Lower leg skin (tissue), 3 donors: Measurements from ENCODE around the gene MED29.

Experiments
- POLR2A ChIP-seq, 2 donors: fragments of 450-650 bp; IDR thresholded peaks; one replicate each; pipeline ENCODE4 v1.6.1; 2016 to 2017; ENCODE audit warnings: antibody characterized with exemption in 2 of 2, mild to moderate bottlenecking in 1 of 2, moderate library complexity in 1 of 2
- TF ChIP-seq, protein P1 (sequence below), 3 donors: fragments of 450-650 bp; IDR thresholded peaks; one replicate each; pipeline ENCODE4 v1.5.1; 2016; ENCODE audit warnings: antibody characterized with exemption in 3 of 3, mild to moderate bottlenecking in 3 of 3, moderate library complexity in 2 of 3

DNA sequence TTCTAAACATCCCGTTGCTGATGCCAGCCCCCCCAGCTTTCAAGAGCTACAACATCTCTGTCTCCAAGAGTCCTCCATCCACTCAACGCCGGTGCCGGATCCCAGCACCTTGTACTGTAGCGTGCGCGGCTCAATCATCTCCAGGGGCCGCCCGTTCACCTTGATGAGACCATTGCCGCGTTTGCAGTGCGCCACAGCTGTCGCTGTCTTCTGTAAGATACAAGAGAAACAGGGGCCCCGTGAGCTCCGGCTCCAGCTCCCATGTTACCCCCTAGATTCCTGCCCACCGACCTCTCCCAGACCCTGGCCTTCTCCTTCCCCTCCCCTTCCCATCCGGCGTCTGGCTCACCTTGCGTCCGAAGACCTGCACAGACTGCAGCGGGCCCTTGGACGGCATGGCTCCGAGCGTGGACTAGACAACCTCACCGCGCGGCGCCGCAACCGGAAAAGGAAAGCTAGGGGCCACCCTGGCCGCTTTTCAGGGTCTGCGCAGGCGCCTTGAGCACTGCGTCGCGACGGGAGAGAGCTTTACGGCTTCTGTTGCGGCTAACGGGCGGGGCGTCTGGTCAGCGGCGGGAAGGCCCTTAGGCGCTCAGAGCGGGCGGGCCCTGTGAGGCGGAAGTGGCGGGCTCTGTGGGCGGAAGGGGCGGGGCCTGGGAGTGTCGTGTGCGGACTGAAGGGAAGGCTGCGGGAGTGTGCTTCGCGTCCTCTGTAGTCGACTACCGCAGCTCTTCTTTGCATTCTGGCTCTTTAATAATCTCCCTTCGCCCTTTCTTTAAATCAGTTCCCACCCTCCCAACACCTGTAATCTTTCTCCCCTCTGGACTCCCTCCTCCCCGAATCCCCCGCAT, 44.5 kb downstream of the MED29 start, which contains the start of gene RPS16:
- TF ChIP-seq POLR2A (IDR thresholded peaks at IDR 0.05), result peak in 1 of 2 donors; percentile 75
- TF ChIP-seq, protein P1, sequence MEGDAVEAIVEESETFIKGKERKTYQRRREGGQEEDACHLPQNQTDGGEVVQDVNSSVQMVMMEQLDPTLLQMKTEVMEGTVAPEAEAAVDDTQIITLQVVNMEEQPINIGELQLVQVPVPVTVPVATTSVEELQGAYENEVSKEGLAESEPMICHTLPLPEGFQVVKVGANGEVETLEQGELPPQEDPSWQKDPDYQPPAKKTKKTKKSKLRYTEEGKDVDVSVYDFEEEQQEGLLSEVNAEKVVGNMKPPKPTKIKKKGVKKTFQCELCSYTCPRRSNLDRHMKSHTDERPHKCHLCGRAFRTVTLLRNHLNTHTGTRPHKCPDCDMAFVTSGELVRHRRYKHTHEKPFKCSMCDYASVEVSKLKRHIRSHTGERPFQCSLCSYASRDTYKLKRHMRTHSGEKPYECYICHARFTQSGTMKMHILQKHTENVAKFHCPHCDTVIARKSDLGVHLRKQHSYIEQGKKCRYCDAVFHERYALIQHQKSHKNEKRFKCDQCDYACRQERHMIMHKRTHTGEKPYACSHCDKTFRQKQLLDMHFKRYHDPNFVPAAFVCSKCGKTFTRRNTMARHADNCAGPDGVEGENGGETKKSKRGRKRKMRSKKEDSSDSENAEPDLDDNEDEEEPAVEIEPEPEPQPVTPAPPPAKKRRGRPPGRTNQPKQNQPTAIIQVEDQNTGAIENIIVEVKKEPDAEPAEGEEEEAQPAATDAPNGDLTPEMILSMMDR (IDR thresholded peaks at IDR 0.05), result no peak
